Fibroblast of the aortic adventitia (primary cell): Measurements from ENCODE around the gene HOXD13. TPM values are rescaled to one million over a fixed set of nuclear protein-coding genes. Genes with fewer than 3 reads are reported as not detected.

Experiments used
- DNase-seq: peaks from one replicate; pipeline ENCODE4 v3.0.0-alpha.2; 2010; ENCODE audit warnings: low read depth
- H3K4me3 ChIP-seq: 2 replicates; pipeline ENCODE4 v1.5.1; 2011; ENCODE audit warnings: low read depth, mild to moderate bottlenecking, control low read depth, low read length, moderate library complexity
- total RNA-seq: library from RNA; depleted of rRNA; stranded (reverse); fragments of >200 nt; gene quantifications from 2 replicates; pipeline ENCODE4 v1.2.3, GENCODE V29; 2012; ENCODE audit warnings: low replicate concordance
- TF ChIP-seq, protein P1 (sequence below): IDR thresholded peaks from 2 replicates; pipeline ENCODE4 v1.5.1; 2011; ENCODE audit warnings: mild to moderate bottlenecking, low read length, control low read depth, inconsistent platforms; ENCODE audit not compliant: insufficient read depth

HOXD13 gene
- total RNA-seq, 1 donor = not detected

DNA sequence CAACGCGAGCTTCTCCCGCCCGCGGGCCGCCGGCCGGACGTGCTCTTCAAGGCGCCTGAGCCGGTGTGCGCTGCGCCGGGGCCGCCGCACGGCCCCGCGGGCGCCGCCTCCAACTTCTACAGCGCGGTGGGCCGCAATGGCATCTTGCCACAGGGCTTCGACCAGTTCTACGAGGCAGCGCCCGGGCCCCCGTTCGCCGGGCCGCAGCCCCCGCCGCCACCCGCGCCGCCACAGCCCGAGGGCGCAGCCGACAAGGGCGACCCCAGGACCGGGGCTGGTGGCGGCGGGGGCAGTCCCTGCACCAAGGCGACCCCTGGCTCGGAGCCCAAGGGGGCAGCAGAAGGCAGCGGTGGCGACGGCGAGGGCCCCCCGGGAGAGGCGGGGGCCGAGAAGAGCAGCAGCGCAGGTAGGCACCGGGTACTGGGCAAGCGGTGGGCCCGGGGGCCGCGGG lies 15.2 kb downstream of the HOXD13 start:
- TF ChIP-seq, protein P1, sequence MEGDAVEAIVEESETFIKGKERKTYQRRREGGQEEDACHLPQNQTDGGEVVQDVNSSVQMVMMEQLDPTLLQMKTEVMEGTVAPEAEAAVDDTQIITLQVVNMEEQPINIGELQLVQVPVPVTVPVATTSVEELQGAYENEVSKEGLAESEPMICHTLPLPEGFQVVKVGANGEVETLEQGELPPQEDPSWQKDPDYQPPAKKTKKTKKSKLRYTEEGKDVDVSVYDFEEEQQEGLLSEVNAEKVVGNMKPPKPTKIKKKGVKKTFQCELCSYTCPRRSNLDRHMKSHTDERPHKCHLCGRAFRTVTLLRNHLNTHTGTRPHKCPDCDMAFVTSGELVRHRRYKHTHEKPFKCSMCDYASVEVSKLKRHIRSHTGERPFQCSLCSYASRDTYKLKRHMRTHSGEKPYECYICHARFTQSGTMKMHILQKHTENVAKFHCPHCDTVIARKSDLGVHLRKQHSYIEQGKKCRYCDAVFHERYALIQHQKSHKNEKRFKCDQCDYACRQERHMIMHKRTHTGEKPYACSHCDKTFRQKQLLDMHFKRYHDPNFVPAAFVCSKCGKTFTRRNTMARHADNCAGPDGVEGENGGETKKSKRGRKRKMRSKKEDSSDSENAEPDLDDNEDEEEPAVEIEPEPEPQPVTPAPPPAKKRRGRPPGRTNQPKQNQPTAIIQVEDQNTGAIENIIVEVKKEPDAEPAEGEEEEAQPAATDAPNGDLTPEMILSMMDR = no peak
- H3K4me3 ChIP-seq = no peak overlapping the region
- no peak for DNase-seq

DNA sequence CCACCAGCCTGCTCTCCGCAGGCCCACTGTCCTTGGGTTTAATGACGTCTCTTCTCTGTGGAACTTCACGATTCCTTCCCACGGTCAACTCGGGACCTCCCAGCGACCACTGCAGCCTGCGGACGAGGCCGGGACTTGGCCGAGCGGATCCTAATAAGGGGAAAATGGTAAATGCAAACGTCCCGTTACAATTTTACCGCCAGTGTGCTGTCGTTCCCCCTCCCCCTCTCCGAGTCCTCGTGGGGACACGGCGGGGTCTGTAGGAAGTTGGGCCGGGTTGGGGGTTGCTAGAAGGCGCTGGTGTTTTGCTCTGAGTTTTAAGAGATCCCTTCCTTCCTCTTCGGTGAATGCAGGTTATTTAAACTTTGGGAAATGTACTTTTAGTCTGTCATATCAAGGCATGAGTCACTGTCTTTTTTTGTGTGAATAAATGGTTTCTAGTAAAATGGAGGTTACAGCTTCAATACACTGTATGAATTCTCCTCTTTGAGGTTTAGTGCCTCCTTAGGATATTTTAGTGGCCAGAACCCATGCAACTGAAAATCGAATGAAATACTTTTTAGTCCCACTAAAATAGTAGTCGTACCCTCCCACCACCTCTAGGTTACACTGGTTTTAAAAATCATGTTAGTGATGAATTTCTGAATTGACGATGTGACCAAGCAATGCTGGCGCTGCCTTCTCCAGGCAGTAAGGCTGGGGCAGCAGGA lies 16.8 kb downstream of the HOXD13 start:
- H3K4me3 ChIP-seq = no peak overlapping the region
- TF ChIP-seq, protein P1 = no peak
- no peak for DNase-seq

DNA sequence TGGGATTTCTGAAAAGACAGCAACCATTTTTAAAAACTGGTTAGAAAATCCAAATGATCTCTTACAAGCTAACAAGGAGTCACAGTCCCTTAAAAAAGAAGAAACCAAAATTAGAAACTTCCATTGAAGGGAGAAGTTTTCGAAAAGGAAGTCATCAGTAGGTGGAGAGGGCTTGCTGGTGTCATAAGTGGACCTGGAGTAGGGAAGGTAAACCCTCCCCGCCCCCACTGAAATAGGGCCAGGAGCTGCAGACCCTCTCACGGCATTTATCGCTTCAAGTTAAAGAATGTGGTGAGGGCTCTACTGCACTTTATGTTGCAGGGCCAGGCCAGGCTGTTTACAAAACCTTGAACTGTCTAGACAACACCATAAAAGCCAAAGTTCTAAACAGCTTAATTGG lies 17.4 kb downstream of the HOXD13 start:
- DNase-seq = no peak
- TF ChIP-seq, protein P1 = no peak
- no peak overlapping the region for H3K4me3 ChIP-seq

DNA sequence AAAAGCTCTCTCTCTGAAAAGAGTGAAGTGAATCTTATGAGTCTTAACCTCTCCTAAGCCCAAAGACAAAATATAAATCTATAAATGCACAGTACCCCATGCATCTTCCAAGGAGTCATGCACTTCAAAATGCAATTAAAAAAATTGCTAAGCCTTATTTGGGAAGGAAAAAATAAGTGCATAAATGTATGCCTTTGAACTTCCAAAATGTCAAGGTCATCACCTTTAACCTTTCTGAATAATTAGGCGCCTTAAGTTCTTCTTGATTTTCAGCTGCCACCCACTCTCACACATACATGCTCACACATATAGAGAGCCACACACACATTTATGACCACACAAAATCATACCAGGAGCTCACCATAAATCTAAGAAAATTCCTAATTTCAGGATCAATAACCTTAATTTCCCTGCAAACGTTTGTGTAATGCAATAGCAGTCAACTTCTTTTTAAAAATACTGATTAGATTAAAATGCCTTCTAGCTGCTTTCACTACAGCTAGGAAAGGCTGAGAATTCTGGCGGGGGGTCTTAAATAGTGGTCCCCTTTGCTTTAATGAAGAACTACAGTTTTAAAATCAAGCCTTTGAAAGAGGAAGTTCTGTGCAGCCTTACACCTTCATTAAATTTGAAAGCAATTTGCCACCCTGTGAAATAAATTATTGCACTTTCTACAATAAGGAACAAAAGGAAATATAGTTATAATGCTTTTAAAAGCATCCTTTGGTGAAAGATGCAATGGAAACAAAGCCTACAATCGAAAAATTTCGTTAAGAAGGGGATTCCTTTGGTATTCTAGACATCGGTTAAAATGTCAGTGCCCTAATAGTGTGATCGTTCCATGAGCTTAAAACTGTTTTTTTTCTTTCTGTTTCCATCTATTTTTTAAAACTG lies 18.1 kb downstream of the HOXD13 start:
- TF ChIP-seq, protein P1 = no peak
- DNase-seq = no peak
- no peak overlapping the region for H3K4me3 ChIP-seq

DNA sequence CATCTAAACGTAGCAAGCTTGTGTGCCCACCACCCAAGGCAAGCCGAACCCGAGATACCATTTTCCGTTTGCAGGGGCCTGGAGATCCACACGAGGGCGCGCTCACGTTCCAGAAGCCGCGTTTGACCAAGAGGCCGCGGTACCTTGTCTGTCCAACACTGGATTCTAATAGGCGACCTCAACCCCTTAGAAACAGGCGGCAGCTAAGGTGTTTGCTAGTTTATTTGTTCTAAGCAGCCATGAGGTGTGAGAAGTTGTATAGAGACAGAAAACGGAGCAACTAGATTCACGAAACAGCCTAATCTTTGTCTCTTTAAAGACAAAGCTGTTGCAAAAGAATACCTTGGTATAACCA lies 18.8 kb downstream of the HOXD13 start:
- no peak overlapping the region for H3K4me3 ChIP-seq
- TF ChIP-seq, protein P1 = peak; percentile 60
- DNase-seq = peak; percentile 27

DNA sequence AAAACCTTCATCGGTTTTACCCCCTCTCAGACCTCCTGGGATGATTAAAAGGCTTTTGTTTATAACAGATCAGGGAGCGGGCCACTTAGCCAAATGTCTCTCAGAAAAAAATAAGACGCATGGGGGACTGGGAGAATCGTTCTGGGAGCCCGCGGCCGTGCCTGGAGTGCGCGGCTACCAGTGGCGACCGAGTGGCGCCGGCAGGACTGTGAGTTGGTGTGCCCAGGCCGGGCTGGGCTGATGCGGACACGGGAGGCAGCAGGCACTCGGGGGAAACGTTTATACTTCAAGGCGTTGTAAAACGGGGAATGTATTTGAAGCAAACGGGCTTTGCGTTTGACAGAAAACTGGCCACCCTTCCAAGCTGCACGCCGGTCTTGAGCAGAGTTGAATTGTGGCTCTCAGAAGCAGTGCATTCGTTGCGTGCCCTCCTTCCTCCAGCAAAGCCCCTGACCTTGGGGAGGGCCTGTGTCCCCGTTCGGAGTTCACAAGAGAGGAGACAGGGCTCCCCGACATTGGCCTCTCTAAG lies 19.4 kb downstream of the HOXD13 start:
- H3K4me3 ChIP-seq = no peak overlapping the region

More for the DNA sequence above, 19.4 kb downstream of the HOXD13 start:
- no peak for DNase-seq
- TF ChIP-seq, protein P1 = no peak
